GM21825 (cell line): ENCODE measurements around the gene GTF2H1.

ENCODE experiments used
- ATAC-seq: cut with Tn5 transposase; IDR thresholded peaks from one replicate; pipeline ENCODE4 v1.9.1; 2021; ENCODE audit warnings: mild to moderate bottlenecking, moderate library complexity; ENCODE audit not compliant: unreplicated experiment

GTF2H1 gene

GRCh38 chr11:18321969-18322711, at the start of gene GTF2H1, which contains the start of gene HPS5:
Gene GTF2H1 (plus strand): TSS chr11:18322567. CDS start chr11:18333075, 10,508 bp downstream.
Gene HPS5 (minus strand): TSS chr11:18322140. CDS start chr11:18317858, 4,282 bp downstream.
- ATAC-seq = peak; percentile 78

GRCh38 chr11:18277565-18278271, 44.6 kb upstream of the GTF2H1 start:
- ATAC-seq = no peak

- peak; percentile 89 for ATAC-seq
These were observed 41.8 kb upstream of the GTF2H1 start for GRCh38 chr11:18280438-18281045.

GRCh38 chr11:18282626-18283025, 39.7 kb upstream of the GTF2H1 start:
- no peak for ATAC-seq

- ATAC-seq = no peak
These were observed 36.5 kb upstream of the GTF2H1 start for GRCh38 chr11:18285841-18286240.

GRCh38 chr11:18288911-18289310, 33.5 kb upstream of the GTF2H1 start:
- ATAC-seq = no peak

- ATAC-seq = peak; percentile 78
These were observed 27.5 kb upstream of the GTF2H1 start for GRCh38 chr11:18294862-18295261.

GRCh38 chr11:18295316-18295715, 27.1 kb upstream of the GTF2H1 start:
- no peak for ATAC-seq

GRCh38 chr11:18299721-18300120, 22.6 kb upstream of the GTF2H1 start:
- ATAC-seq = no peak

GRCh38 chr11:18304745-18305144, 17.6 kb upstream of the GTF2H1 start:
- ATAC-seq = no peak

- no peak for ATAC-seq
These were observed 14.8 kb upstream of the GTF2H1 start for GRCh38 chr11:18307461-18308139.

GRCh38 chr11:18308242-18308641, 14.1 kb upstream of the GTF2H1 start:
- no peak for ATAC-seq

GRCh38 chr11:18309691-18310090, 12.7 kb upstream of the GTF2H1 start:
- ATAC-seq = no peak

- peak; percentile 50 for ATAC-seq
These were observed 11.5 kb upstream of the GTF2H1 start for GRCh38 chr11:18310800-18311340.

- ATAC-seq = no peak
These were observed 10.4 kb upstream of the GTF2H1 start for GRCh38 chr11:18312012-18312411.

GRCh38 chr11:18312663-18313420, 9.5 kb upstream of the GTF2H1 start:
- no peak for ATAC-seq

- ATAC-seq = no peak
These were observed 8.2 kb upstream of the GTF2H1 start for GRCh38 chr11:18313965-18314763.

- ATAC-seq = no peak
These were observed 7.4 kb upstream of the GTF2H1 start for GRCh38 chr11:18314784-18315523.

- ATAC-seq = no peak
These were observed 6.5 kb upstream of the GTF2H1 start for GRCh38 chr11:18315893-18316292.
